ENCODE results near the gene MOG. TPM values are rescaled to one million over a fixed set of nuclear protein-coding genes. Genes with fewer than 3 reads are reported as not detected.

MOG gene
- total RNA-seq, 2 donors from 2014 or later, result not detected

- Mint-ChIP-seq H3K27ac (no peak overlapping the region), H3K36me3 (ENCODE audit: low read depth) (no peaks in the 10 kb centered on the region), H3K4me1 (peaks cover 20% of the 10 kb centered on the region), H3K4me3 (no peak overlapping the region), H3K9me3 (peaks cover 10% of the 10 kb centered on the region), H3K27me3 (ENCODE audit: insufficient read depth) (peaks cover 5% of the 10 kb centered on the region)
- no peaks in the 10 kb centered on the region for H3K36me3 ChIP-seq (ENCODE audit: control insufficient read depth, insufficient read depth, low read length)
- no peaks in the 10 kb centered on the region for H3K27me3 ChIP-seq (ENCODE audit: control insufficient read depth, insufficient read depth, low read length, poor library complexity, severe bottlenecking)
- no peak for DNase-seq
- no peak for TF ChIP-seq CTCF (conservative IDR thresholded peaks at IDR 0.05)
- no peak overlapping the region for H3K27ac ChIP-seq (ENCODE audit: low read depth, low read length)
- peaks cover 9% of the 10 kb centered on the region for H3K4me1 ChIP-seq (ENCODE audit: control insufficient read depth, insufficient read depth, low read length)
- WGBS, 2 experiments (ENCODE audit: insufficient coverage in 1 of 2, insufficient read length in 1 of 2), result 91 to 96% methylated on average over 4 to 8 of the region's 8 CpGs
- H3K9ac ChIP-seq (ENCODE audit: extremely low read depth, low read length, poor library complexity, severe bottlenecking), result no peak overlapping the region
- peaks cover 10% of the 10 kb centered on the region for H3K9me3 ChIP-seq (ENCODE audit: control insufficient read depth, low read length)
- no peak overlapping the region for H3K4me3 ChIP-seq (ENCODE audit: low read length)
Measured at GRCh38 chr6:29681811-29682210, 24.9 kb downstream of the MOG start.

GRCh38 chr6:29685718-29686326, 28.9 kb downstream of the MOG start:
- DNase-seq, result peak; percentile 89
- Histone ChIP-seq H3K27ac (ENCODE audit: low read depth, low read length) (no peak overlapping the region), H3K36me3 (ENCODE audit: control insufficient read depth, insufficient read depth, low read length) (no peaks in the 10 kb centered on the region), H3K27me3 (ENCODE audit: control insufficient read depth, insufficient read depth, low read length, poor library complexity, severe bottlenecking) (no peaks in the 10 kb centered on the region), H3K9ac (ENCODE audit: extremely low read depth, low read length, poor library complexity, severe bottlenecking) (no peak overlapping the region), H3K4me3 (ENCODE audit: low read length) (peak overlapping the region; percentile 5), H3K4me1 (ENCODE audit: control insufficient read depth, insufficient read depth, low read length) (peaks cover 9% of the 10 kb centered on the region), H3K9me3 (ENCODE audit: control insufficient read depth, low read length) (peaks cover 10% of the 10 kb centered on the region)
- TF ChIP-seq CTCF (conservative IDR thresholded peaks at IDR 0.05), result peak; percentile 68
- 80 to 82% methylated on average over 8 to 15 of the region's 15 CpGs for WGBS, 2 experiments (ENCODE audit: insufficient coverage in 1 of 2, insufficient read length in 1 of 2)
- peaks cover 10% of the 10 kb centered on the region for H3K9me3 Mint-ChIP-seq
- no peaks in the 10 kb centered on the region for H3K36me3 Mint-ChIP-seq (ENCODE audit: low read depth)
- no peak overlapping the region for H3K4me3 Mint-ChIP-seq
- no peak overlapping the region for H3K27ac Mint-ChIP-seq
- H3K27me3 Mint-ChIP-seq (ENCODE audit: insufficient read depth), result peaks cover 4% of the 10 kb centered on the region
- peaks cover 14% of the 10 kb centered on the region for H3K4me1 Mint-ChIP-seq

- Mint-ChIP-seq H3K9me3 (peaks cover 7% of the 10 kb centered on the region), H3K27me3 (ENCODE audit: insufficient read depth) (no peaks in the 10 kb centered on the region), H3K4me1 (no peaks in the 10 kb centered on the region), H3K27ac (no peak overlapping the region), H3K4me3 (no peak overlapping the region), H3K36me3 (ENCODE audit: low read depth) (no peaks in the 10 kb centered on the region)
- Histone ChIP-seq H3K4me1 (ENCODE audit: control insufficient read depth, insufficient read depth, low read length) (no peaks in the 10 kb centered on the region), H3K9me3 (ENCODE audit: control insufficient read depth, low read length) (peaks cover 6% of the 10 kb centered on the region), H3K9ac (ENCODE audit: extremely low read depth, low read length, poor library complexity, severe bottlenecking) (no peak overlapping the region), H3K36me3 (ENCODE audit: control insufficient read depth, insufficient read depth, low read length) (no peaks in the 10 kb centered on the region), H3K4me3 (ENCODE audit: low read length) (no peak overlapping the region), H3K27me3 (ENCODE audit: control insufficient read depth, insufficient read depth, low read length, poor library complexity, severe bottlenecking) (no peaks in the 10 kb centered on the region), H3K27ac (ENCODE audit: low read depth, low read length) (no peak overlapping the region)
- no peak for TF ChIP-seq CTCF (conservative IDR thresholded peaks at IDR 0.05)
- DNase-seq, result no peak
- WGBS, 2 experiments (ENCODE audit: insufficient coverage in 1 of 2, insufficient read length in 1 of 2), result 89 to 100% methylated on average over 2 to 3 of the region's 3 CpGs
Measured at GRCh38 chr6:29694637-29695036, 37.7 kb downstream of the MOG start.

Data from endodermal cell (in vitro differentiated cells).